CD8-positive, alpha-beta memory T cell (primary cell): ENCODE measurements around the gene ANTXR1. TPM values are rescaled to one million over a fixed set of nuclear protein-coding genes. Genes with fewer than 3 reads are reported as not detected.
"Not testable (repeated sequence)": the region's sequence is repeated elsewhere in the genome, so short reads cannot be mapped to it uniquely, and the experiment has no call there.

Experiments used
- CTCF ChIA-PET: fragments of 350-600 bp; sonication (Branson Sonifier 250); formaldehyde crosslinking; loops from one replicate; lab custom pipeline; 2021; ENCODE audit warnings: antibody characterized with exemption; lab: Charles Lee
- POLR2A ChIA-PET: fragments of 350-600 bp; sonication (Branson Sonifier 250); formaldehyde crosslinking; loops from one replicate; lab custom pipeline; 2021; ENCODE audit warnings: antibody characterized with exemption; lab: Charles Lee
- DNase-seq, 5 donors: peaks; one replicate each; pipeline versions ENCODE4 v3.0.0 to v3.0.0-alpha.2; 2020 to 2022; ENCODE audit warnings: mixed read lengths in 1 of 5
- H3K27ac ChIP-seq: one replicate; pipeline ENCODE4 v1.7.0; 2013; ENCODE audit warnings: low read depth, mild to moderate bottlenecking, low read length, moderate library complexity
- H3K27me3 ChIP-seq: 2 replicates; pipeline ENCODE4 v1.7.0; 2013; ENCODE audit warnings: low read length, mild to moderate bottlenecking; ENCODE audit not compliant: insufficient read depth, poor library complexity, severe bottlenecking
- H3K36me3 ChIP-seq: 2 replicates; pipeline ENCODE4 v1.7.0; 2013; ENCODE audit warnings: mild to moderate bottlenecking, low read length, moderate library complexity; ENCODE audit not compliant: insufficient read depth
- H3K4me1 ChIP-seq: 2 replicates; pipeline ENCODE4 v1.7.0; 2013; ENCODE audit warnings: mild to moderate bottlenecking, low read length, moderate library complexity; ENCODE audit not compliant: insufficient read depth
- H3K4me3 ChIP-seq: 2 replicates; pipeline ENCODE4 v1.7.0; 2013; ENCODE audit warnings: mild to moderate bottlenecking, low read length
- H3K9me3 ChIP-seq: 2 replicates; pipeline ENCODE4 v1.7.0; 2013; ENCODE audit warnings: mild to moderate bottlenecking, low read length
- H3K27ac Mint-ChIP-seq, 8 donors: one replicate each; pipeline ENCODE4 v1.8.0; 2020 to 2021; ENCODE audit warnings: mixed read lengths in 8 of 8, mild to moderate bottlenecking in 6 of 8, inconsistent platforms in 3 of 8, moderate library complexity in 3 of 8
- H3K27me3 Mint-ChIP-seq, 2 donors: one replicate each; pipeline ENCODE4 v1.8.0; 2020 to 2021; ENCODE audit warnings: mixed read lengths in 2 of 2, mild to moderate bottlenecking in 1 of 2, moderate library complexity in 1 of 2
- H3K36me3 Mint-ChIP-seq, 3 donors: one replicate each; pipeline ENCODE4 v1.8.0; 2020 to 2021; ENCODE audit warnings: mixed read lengths in 3 of 3, inconsistent platforms in 1 of 3, mild to moderate bottlenecking in 1 of 3
- H3K4me1 Mint-ChIP-seq, 3 donors: one replicate each; pipeline ENCODE4 v1.8.0; 2020 to 2021; ENCODE audit warnings: mixed read lengths in 3 of 3, inconsistent platforms in 1 of 3, mild to moderate bottlenecking in 1 of 3
- H3K4me3 Mint-ChIP-seq, 7 donors: one replicate each; pipeline ENCODE4 v1.8.0; 2020 to 2021; ENCODE audit warnings: mixed read lengths in 7 of 7, mild to moderate bottlenecking in 6 of 7, moderate library complexity in 4 of 7, inconsistent platforms in 2 of 7
- H3K9me3 Mint-ChIP-seq, 5 donors: one replicate each; pipeline ENCODE4 v1.8.0; 2020 to 2022; ENCODE audit warnings: mixed read lengths in 5 of 5, mild to moderate bottlenecking in 3 of 5, moderate library complexity in 2 of 5, inconsistent platforms in 1 of 5
- polyA plus RNA-seq: library from polyadenylated mRNA; unstranded; fragments of 300-500 nt; fragmentation: Illumina TruSeq; gene quantifications from one replicate; pipeline ENCODE4 v1.2.3, GENCODE V29; 2021
- total RNA-seq, 2 experiments: library from RNA; stranded (reverse); gene quantifications; one replicate each; pipeline ENCODE4 v1.2.3, GENCODE V29; 2021

Gene ANTXR1
- total and polyA plus RNA-seq, 3 experiments from 2014 or later, result 0.22 to 0.27 TPM; not detected in 1

- peaks cover 21 to 58% of the 10 kb centered on the region in 2 donors for H3K27me3 Mint-ChIP-seq
- DNase-seq, result no peak
- ChIA-PET POLR2A (no interaction called here), CTCF (no interaction called here)
- Histone ChIP-seq H3K9me3 (no peaks in the 10 kb centered on the region), H3K36me3 (no peaks in the 10 kb centered on the region), H3K4me1 (no peaks in the 10 kb centered on the region), H3K27ac (no peak overlapping the region), H3K27me3 (peaks cover 3% of the 10 kb centered on the region), H3K4me3 (no peak overlapping the region)
- H3K9me3 Mint-ChIP-seq, result no peaks in the 10 kb centered on the region
- no peak overlapping the region for H3K27ac Mint-ChIP-seq
- no peaks in the 10 kb centered on the region for H3K36me3 Mint-ChIP-seq
- H3K4me1 Mint-ChIP-seq, result no peaks in the 10 kb centered on the region
- no peak overlapping the region for H3K4me3 Mint-ChIP-seq
Measured at GRCh38 chr2:69169655-69170389, 156.8 kb downstream of the ANTXR1 start.

GRCh38 chr2:69170661-69171060 lies 157.7 kb downstream of the ANTXR1 start:
- Mint-ChIP-seq H3K4me3 (no peak overlapping the region), H3K4me1 (no peaks in the 10 kb centered on the region), H3K36me3 (no peaks in the 10 kb centered on the region), H3K9me3 (no peaks in the 10 kb centered on the region), H3K27me3 (peaks cover 20 to 58% of the 10 kb centered on the region in 2 donors), H3K27ac (no peak overlapping the region)
- no peaks in the 10 kb centered on the region for H3K36me3 ChIP-seq
- no peak overlapping the region for H3K4me3 ChIP-seq
- no peaks in the 10 kb centered on the region for H3K4me1 ChIP-seq
- ChIA-PET POLR2A (no interaction called here), CTCF (no interaction called here)
- H3K27ac ChIP-seq, result no peak overlapping the region
- no peak for DNase-seq
- H3K27me3 ChIP-seq, result peaks cover 3% of the 10 kb centered on the region
- no peaks in the 10 kb centered on the region for H3K9me3 ChIP-seq

DNA sequence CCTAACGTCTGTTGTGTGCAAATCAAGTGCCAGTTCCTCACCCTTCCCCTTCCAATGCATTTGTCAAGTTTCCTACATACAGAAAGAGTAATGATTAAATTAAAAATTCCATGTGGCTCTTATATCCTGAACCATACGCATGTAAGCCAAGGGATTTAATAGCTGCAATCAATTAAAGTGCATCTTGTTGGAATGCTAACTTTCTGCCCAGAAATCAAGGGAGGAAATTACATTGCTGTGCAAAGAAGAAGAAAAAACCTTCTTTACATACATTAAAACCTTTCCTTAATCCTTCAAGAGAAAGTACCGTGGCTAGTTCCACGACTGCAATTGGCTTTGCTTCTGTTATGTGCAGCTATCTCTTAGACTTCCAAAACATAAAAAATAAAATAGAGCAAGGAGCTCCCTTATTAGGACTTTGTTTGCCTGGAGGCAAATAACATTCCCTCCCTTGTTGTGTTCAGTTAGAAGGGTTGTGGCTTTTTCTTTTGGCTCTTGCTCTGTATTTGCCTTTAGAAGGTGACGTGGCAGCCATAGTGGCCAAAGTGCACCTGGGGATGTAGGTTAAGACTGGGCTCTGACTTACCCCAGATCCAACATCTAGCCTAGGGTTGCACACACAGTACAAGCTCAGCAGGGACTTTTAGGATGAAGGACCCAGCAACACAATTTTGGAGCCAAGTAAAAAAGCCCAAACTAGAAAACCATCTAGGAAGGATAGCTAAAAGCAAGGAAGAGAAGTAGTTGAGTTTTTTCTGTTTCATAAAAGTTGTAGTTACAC lies 158.3 kb downstream of the ANTXR1 start:
- Histone ChIP-seq H3K27me3 (peaks cover 3% of the 10 kb centered on the region), H3K27ac (no peak overlapping the region), H3K4me1 (no peaks in the 10 kb centered on the region), H3K9me3 (no peaks in the 10 kb centered on the region), H3K4me3 (no peak overlapping the region), H3K36me3 (no peaks in the 10 kb centered on the region)
- H3K4me3 Mint-ChIP-seq, result no peak overlapping the region
- ChIA-PET CTCF (no interaction called here), POLR2A (no interaction called here)
- peaks cover 22 to 60% of the 10 kb centered on the region in 2 donors for H3K27me3 Mint-ChIP-seq
- no peak overlapping the region for H3K27ac Mint-ChIP-seq
- H3K36me3 Mint-ChIP-seq, result no peaks in the 10 kb centered on the region
- no peaks in the 10 kb centered on the region for H3K4me1 Mint-ChIP-seq
- no peak for DNase-seq
- no peaks in the 10 kb centered on the region for H3K9me3 Mint-ChIP-seq

DNA sequence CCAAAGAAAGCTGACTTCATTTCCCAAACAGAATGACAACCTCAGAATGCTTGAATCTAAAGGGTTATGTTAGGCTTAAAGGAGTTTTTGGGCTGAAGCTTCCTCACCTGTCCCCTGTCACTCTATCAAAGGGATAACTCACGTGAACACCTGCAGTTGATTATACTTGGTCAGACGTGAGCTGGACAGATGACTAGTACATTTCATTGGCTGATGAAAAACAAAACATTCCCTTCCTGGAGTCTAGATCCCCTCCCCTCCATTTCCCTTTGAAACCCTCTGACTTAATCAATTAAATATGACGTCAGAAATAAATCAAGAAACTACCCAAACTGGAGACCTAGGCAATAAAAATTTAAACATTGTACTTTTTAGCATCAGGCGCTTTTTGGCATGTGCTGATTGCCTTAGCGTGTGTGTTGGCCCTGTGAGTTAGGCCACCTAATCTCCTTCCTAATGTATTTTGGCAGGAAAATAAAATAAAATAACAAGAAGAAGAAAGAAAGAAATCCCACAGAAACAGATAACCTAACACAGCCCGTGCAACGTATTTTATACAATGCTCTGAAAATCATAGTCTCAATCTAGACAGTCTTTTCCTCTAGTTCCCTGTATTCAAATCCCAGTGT lies 159.0 kb downstream of the ANTXR1 start:
- Histone ChIP-seq H3K4me3 (no peak overlapping the region), H3K4me1 (no peaks in the 10 kb centered on the region), H3K27me3 (peaks cover 3% of the 10 kb centered on the region), H3K27ac (no peak overlapping the region), H3K36me3 (no peaks in the 10 kb centered on the region), H3K9me3 (no peaks in the 10 kb centered on the region)
- Mint-ChIP-seq H3K4me3 (no peak overlapping the region), H3K4me1 (peaks cover 0 to 2% (median 0%) of the 10 kb centered on the region in 3 donors), H3K9me3 (no peaks in the 10 kb centered on the region), H3K36me3 (no peaks in the 10 kb centered on the region), H3K27me3 (peaks cover 22 to 62% of the 10 kb centered on the region in 2 donors), H3K27ac (no peak overlapping the region)
- CTCF ChIA-PET, result interaction anchor here (0.8 kb wide), 1 partner anchor 12 kb away, joined by 3 read pairs; no protein-coding TSS in a partner anchor
- DNase-seq, result no peak
- POLR2A ChIA-PET, result no interaction called here

GRCh38 chr2:69173706-69174105 lies 160.7 kb downstream of the ANTXR1 start:
- CTCF ChIA-PET, result no interaction called here
- peaks cover 21 to 60% of the 10 kb centered on the region in 2 donors for H3K27me3 Mint-ChIP-seq
- no peaks in the 10 kb centered on the region for H3K4me1 ChIP-seq
- H3K9me3 Mint-ChIP-seq, result no peaks in the 10 kb centered on the region
- peaks cover 0 to 5% (median 5%) of the 10 kb centered on the region in 3 donors for H3K4me1 Mint-ChIP-seq
- H3K36me3 Mint-ChIP-seq, result no peaks in the 10 kb centered on the region
- POLR2A ChIA-PET, result no interaction called here
- no peaks in the 10 kb centered on the region for H3K9me3 ChIP-seq
- no peaks in the 10 kb centered on the region for H3K36me3 ChIP-seq
- H3K27ac Mint-ChIP-seq, result peak overlapping the region in 1 of 8 donors; percentile 38
- DNase-seq, result no peak
- no peak overlapping the region for H3K4me3 Mint-ChIP-seq
- no peak overlapping the region for H3K27ac ChIP-seq
- H3K27me3 ChIP-seq, result peaks cover 3% of the 10 kb centered on the region
- no peak overlapping the region for H3K4me3 ChIP-seq

DNA sequence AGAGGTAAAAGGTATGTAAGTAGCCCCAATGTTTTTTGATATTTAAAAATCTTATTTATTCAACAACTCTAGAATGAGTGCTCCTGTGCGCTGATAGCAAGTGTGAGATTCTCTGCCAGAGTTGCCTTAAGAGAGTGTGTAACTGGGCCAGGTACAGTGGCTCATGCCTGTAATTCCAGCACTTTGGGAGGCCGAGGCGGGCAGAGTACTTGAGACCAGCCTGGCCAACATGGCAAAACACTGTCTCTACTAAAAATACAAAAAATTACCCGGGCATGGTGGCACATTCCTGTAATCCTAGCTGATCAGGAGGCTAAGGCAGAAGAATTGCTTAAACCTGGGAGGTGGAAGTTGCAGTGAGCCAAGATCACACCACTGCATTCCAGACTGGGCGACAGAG lies 161.2 kb downstream of the ANTXR1 start:
- POLR2A ChIA-PET, H3K4me3 ChIP-seq, H3K36me3 Mint-ChIP-seq, H3K9me3 Mint-ChIP-seq, DNase-seq, H3K4me3 Mint-ChIP-seq, H3K27ac ChIP-seq, H3K9me3 ChIP-seq, H3K4me1 Mint-ChIP-seq, H3K4me1 ChIP-seq, H3K27me3 ChIP-seq, H3K36me3 ChIP-seq, CTCF ChIA-PET, H3K27ac Mint-ChIP-seq: not testable (repeated sequence)
- peaks cover 18 to 56% of the 10 kb centered on the region in 2 donors for H3K27me3 Mint-ChIP-seq

- ChIA-PET POLR2A (interaction anchor here (0.6 kb wide), 1 partner anchor 889 kb away, joined by 3 read pairs; no protein-coding TSS in a partner anchor), CTCF (no interaction called here)
- Histone ChIP-seq H3K9me3 (no peaks in the 10 kb centered on the region), H3K36me3 (no peaks in the 10 kb centered on the region), H3K27me3 (peaks cover 3% of the 10 kb centered on the region), H3K27ac (no peak overlapping the region), H3K4me3 (no peak overlapping the region), H3K4me1 (no peaks in the 10 kb centered on the region)
- no peak overlapping the region for H3K27ac Mint-ChIP-seq
- peaks cover 0 to 5% (median 5%) of the 10 kb centered on the region in 3 donors for H3K4me1 Mint-ChIP-seq
- H3K27me3 Mint-ChIP-seq, result peaks cover 14 to 57% of the 10 kb centered on the region in 2 donors
- no peak overlapping the region for H3K4me3 Mint-ChIP-seq
- DNase-seq, result no peak
- no peaks in the 10 kb centered on the region for H3K9me3 Mint-ChIP-seq
- H3K36me3 Mint-ChIP-seq, result no peaks in the 10 kb centered on the region
Measured at GRCh38 chr2:69175790-69176715, 163.1 kb downstream of the ANTXR1 start.
